ENCODE results near the gene TMEM145. TPM values are rescaled to one million over a fixed set of nuclear protein-coding genes. Genes with fewer than 3 reads are reported as not detected.

TMEM145 gene
- total and polyA plus RNA-seq, 9 of the 15 experiments (the other 6 are each of a cell fraction or from before 2014, with no cell fraction given): 0.80 to 5.5 (median 1.9) TPM; not detected in 3

DNA sequence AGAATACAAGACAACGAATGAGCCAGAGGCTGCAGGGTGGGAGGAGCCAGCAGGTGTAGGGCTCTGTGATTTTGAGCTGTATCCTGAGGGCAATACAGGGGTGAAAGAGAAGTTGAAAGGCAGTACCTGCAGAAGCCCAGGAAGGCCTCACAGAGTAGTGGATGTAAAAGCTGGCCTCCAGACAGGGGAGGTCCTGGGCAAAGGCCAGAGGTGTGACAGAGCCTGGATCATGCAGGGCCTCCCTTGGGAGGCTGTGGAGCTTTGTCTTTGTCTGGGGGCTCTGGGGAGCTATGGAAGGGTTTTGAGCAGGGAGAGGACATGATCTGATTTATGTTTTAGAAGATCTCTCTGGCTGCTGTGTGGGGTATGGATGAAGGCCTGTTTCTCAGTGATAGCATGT is 15.0 kb downstream of the TMEM145 start (continued):
- TF ChIP-seq SMC3 (conservative IDR thresholded peaks at IDR 0.05; ENCODE audit: insufficient read depth, low read depth, low read length): no peak
- TF ChIP-seq DIDO1 (tag; IDR thresholded peaks at IDR 0.05; ENCODE audit: low read depth): no peak
- no peak for TF ChIP-seq ZNF431 (CRISPR knock-in tag; IDR thresholded peaks at IDR 0.05)
- TF ChIP-seq, protein P1, sequence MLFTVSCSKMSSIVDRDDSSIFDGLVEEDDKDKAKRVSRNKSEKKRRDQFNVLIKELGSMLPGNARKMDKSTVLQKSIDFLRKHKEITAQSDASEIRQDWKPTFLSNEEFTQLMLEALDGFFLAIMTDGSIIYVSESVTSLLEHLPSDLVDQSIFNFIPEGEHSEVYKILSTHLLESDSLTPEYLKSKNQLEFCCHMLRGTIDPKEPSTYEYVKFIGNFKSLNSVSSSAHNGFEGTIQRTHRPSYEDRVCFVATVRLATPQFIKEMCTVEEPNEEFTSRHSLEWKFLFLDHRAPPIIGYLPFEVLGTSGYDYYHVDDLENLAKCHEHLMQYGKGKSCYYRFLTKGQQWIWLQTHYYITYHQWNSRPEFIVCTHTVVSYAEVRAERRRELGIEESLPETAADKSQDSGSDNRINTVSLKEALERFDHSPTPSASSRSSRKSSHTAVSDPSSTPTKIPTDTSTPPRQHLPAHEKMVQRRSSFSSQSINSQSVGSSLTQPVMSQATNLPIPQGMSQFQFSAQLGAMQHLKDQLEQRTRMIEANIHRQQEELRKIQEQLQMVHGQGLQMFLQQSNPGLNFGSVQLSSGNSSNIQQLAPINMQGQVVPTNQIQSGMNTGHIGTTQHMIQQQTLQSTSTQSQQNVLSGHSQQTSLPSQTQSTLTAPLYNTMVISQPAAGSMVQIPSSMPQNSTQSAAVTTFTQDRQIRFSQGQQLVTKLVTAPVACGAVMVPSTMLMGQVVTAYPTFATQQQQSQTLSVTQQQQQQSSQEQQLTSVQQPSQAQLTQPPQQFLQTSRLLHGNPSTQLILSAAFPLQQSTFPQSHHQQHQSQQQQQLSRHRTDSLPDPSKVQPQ (CRISPR knock-in tag; IDR thresholded peaks at IDR 0.05; ENCODE audit: borderline replicate concordance): no peak
- TF ChIP-seq SRSF1 (IDR thresholded peaks at IDR 0.05; ENCODE audit: low read depth, low read length): no peak
- TF ChIP-seq NCOA4 (IDR thresholded peaks at IDR 0.05; ENCODE audit: partially characterized antibody): no peak
- TF ChIP-seq ZNF76 (CRISPR knock-in tag; IDR thresholded peaks at IDR 0.05; ENCODE audit: borderline replicate concordance): no peak
- TF ChIP-seq MAFK (IDR thresholded peaks at IDR 0.05; ENCODE audit: low read length): no peak
- TF ChIP-seq, protein P2, sequence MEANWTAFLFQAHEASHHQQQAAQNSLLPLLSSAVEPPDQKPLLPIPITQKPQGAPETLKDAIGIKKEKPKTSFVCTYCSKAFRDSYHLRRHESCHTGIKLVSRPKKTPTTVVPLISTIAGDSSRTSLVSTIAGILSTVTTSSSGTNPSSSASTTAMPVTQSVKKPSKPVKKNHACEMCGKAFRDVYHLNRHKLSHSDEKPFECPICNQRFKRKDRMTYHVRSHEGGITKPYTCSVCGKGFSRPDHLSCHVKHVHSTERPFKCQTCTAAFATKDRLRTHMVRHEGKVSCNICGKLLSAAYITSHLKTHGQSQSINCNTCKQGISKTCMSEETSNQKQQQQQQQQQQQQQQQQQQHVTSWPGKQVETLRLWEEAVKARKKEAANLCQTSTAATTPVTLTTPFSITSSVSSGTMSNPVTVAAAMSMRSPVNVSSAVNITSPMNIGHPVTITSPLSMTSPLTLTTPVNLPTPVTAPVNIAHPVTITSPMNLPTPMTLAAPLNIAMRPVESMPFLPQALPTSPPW (CRISPR knock-in tag; IDR thresholded peaks at IDR 0.05): no peak
- no peak for TF ChIP-seq MYBL2 (IDR thresholded peaks at IDR 0.05; ENCODE audit: low read depth)
- no peak for TF ChIP-seq MYBL2 (CRISPR knock-in tag; IDR thresholded peaks at IDR 0.05; ENCODE audit: borderline replicate concordance)
- TF ChIP-seq CXXC5 (CRISPR knock-in tag; IDR thresholded peaks at IDR 0.05): no peak
- TF ChIP-seq XRCC5 (IDR thresholded peaks at IDR 0.05; ENCODE audit: low read depth, low read length): no peak
- no peak for TF ChIP-seq PHTF2 (CRISPR knock-in tag; IDR thresholded peaks at IDR 0.05)
- TF ChIP-seq CBX2 (IDR thresholded peaks at IDR 0.05; ENCODE audit: insufficient read depth, low read length, poor library complexity, severe bottlenecking): no peak

All from K562 (cell line).